Uterus (tissue), 4 donors: ENCODE data around the gene PLEKHH3. TPM values are rescaled to one million over a fixed set of nuclear protein-coding genes. Genes with fewer than 3 reads are reported as not detected.
A peak's percentile ranks its signal among the peaks of the same experiment; 100 is the strongest.

Experiments
- DNase-seq, 2 donors: peaks; one replicate each; pipeline ENCODE4 v3.0.0-alpha.2; 2019 to 2020
- H3K27ac ChIP-seq, 2 donors: fragments of 200-600 bp; sonication (generic); 1 replicate in 1 of 2; 2 replicates in 1 of 2; pipeline ENCODE4 v1.5.1; 2016 to 2018
- H3K27me3 ChIP-seq, 2 donors: fragments of 200-600 bp; sonication (generic); one replicate each; pipeline ENCODE4 v1.5.1; 2018 to 2019; ENCODE audit warnings: control low read depth in 1 of 2
- H3K36me3 ChIP-seq, 2 donors: fragments of 200-600 bp; sonication (generic); one replicate each; pipeline ENCODE4 v1.5.1; 2019; ENCODE audit warnings: control low read depth in 1 of 2
- H3K4me1 ChIP-seq, 2 donors: fragments of 200-600 bp; sonication (generic); one replicate each; pipeline ENCODE4 v1.5.1; 2018 to 2019; ENCODE audit warnings: control low read depth in 1 of 2
- H3K4me3 ChIP-seq, 2 donors: fragments of 200-600 bp; sonication (generic); 1 replicate in 1 of 2; 2 replicates in 1 of 2; pipeline ENCODE4 v1.5.1; 2018 to 2019; ENCODE audit warnings: mild to moderate bottlenecking in 1 of 2
- H3K9me3 ChIP-seq, 2 donors: fragments of 200-600 bp; sonication (generic); one replicate each; pipeline ENCODE4 v1.5.1; 2019; ENCODE audit warnings: control low read depth in 1 of 2
- POLR2A ChIP-seq, 2 donors: fragments of 450-650 bp; IDR thresholded peaks; one replicate each; pipeline ENCODE4 v1.6.1; 2016; ENCODE audit warnings: antibody characterized with exemption in 2 of 2, mild to moderate bottlenecking in 1 of 2, moderate library complexity in 1 of 2
- intact Hi-C: fragments of 100-400 bp; cut with DNase I; formaldehyde crosslinking; loops from one replicate; pipeline ENCODE4 v1.15.1; 2023; ENCODE audit warnings: low total_unique reads
- total RNA-seq, 4 donors: library from RNA; depleted of rRNA in 3 of 4; stranded (reverse); fragments of >200 nt in 3 of 4; gene quantifications; one replicate each; pipeline versions ENCODE4 v1.1.0 to v1.2.4, GENCODE V29; 2014 to 2023
- TF ChIP-seq, protein P1 (sequence below), 4 experiments: fragments of 200-600 bp in 2 of 4; fragments of 450-650 bp in 2 of 4; sonication (generic) in 2 of 4; IDR thresholded peaks; one replicate each; pipeline ENCODE4 v1.5.1; 2016 to 2019; ENCODE audit warnings: antibody characterized with exemption in 4 of 4, mild to moderate bottlenecking in 2 of 4, moderate library complexity in 1 of 4
- donor health status: DM: yes; HTN: yes; CAD: no.

The PLEKHH3 gene
- total RNA-seq, 4 donors from 2014 or later: 2.9 to 102 (median 19.2) TPM

DNA sequence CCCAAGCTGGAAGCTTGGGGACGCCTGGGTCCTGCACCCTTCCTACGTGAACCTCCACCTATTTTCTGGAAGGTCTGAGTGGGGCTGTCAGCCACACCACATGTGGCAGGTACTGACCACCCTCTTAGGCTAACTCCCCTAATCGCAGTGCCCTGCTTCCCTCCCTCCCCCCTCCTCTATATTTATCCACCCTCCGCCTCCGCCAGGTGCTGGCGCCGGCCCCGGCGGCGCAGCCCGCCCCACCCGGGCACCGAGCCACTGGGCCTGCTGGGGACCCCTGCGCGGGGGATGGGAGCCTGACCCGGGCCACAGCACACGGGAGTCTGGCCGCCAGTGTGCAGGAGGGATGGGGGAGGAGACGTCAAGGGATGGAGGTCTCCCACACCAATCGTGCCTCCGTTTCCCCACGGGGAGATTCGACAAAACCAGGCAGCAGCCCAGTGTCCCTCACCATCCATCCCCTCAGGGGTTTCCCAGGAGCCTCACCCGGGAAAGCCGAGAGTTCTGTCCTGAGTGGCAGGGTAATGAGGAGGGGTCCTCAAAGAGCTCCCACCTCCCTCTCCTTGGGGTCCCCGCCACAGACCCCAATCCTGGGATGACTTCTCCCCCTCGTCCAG lies 1.3 kb downstream of the PLEKHH3 start:
- Histone ChIP-seq H3K9me3 (no peaks in the 10 kb centered on the region), H3K4me1 (peaks cover 3 to 22% of the 10 kb centered on the region in 2 donors), H3K27ac (peak overlapping the region; percentile 89 to 92), H3K36me3 (no peaks in the 10 kb centered on the region), H3K27me3 (no peaks in the 10 kb centered on the region), H3K4me3 (peak overlapping the region; percentile 88 to 91)
- DNase-seq: peak in 1 of 2 donors; percentile 67
- TF ChIP-seq POLR2A (IDR thresholded peaks at IDR 0.05): no peak
- TF ChIP-seq, protein P1, sequence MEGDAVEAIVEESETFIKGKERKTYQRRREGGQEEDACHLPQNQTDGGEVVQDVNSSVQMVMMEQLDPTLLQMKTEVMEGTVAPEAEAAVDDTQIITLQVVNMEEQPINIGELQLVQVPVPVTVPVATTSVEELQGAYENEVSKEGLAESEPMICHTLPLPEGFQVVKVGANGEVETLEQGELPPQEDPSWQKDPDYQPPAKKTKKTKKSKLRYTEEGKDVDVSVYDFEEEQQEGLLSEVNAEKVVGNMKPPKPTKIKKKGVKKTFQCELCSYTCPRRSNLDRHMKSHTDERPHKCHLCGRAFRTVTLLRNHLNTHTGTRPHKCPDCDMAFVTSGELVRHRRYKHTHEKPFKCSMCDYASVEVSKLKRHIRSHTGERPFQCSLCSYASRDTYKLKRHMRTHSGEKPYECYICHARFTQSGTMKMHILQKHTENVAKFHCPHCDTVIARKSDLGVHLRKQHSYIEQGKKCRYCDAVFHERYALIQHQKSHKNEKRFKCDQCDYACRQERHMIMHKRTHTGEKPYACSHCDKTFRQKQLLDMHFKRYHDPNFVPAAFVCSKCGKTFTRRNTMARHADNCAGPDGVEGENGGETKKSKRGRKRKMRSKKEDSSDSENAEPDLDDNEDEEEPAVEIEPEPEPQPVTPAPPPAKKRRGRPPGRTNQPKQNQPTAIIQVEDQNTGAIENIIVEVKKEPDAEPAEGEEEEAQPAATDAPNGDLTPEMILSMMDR (IDR thresholded peaks at IDR 0.05): no peak
- intact Hi-C loops: loop anchor here (10.0 kb wide), 1 partner anchor 101 kb away; the partner anchor contains the start of gene PSMC3IP

DNA sequence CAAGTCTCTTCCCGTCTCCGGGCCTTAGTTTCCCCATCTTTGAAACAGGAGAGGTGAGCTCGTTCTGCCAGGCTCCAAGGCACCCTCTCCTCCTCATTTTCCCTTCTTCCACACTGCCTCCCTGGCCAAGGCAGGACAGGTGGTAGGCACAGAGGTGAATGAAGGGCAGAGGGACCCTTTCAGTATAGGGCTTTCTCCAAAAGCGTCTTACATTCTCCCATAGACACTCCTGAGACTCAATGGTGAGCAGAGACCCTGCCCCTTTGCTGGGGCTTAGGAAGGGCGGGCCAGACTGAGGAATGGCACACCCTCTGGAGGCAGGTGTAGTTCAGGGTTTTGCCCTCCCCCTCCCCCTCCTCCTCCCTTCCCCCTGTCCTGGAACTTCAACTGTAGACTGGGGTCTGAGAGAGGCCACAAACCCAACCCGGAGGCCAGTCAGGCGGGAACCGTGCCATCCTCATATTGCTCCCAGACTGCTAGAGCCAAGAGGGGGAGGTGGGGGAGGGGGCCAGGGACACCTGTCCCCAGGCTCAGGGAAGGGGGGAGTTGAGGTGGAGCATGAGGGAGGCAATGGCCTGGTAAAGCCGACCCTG lies 1.9 kb downstream of the PLEKHH3 start:
- peaks cover 3 to 22% of the 10 kb centered on the region in 2 donors for H3K4me1 ChIP-seq
- intact Hi-C loops: loop anchor here (10.0 kb wide), 1 partner anchor 100 kb away; the partner anchor contains the start of gene PSMC3IP

DNA sequence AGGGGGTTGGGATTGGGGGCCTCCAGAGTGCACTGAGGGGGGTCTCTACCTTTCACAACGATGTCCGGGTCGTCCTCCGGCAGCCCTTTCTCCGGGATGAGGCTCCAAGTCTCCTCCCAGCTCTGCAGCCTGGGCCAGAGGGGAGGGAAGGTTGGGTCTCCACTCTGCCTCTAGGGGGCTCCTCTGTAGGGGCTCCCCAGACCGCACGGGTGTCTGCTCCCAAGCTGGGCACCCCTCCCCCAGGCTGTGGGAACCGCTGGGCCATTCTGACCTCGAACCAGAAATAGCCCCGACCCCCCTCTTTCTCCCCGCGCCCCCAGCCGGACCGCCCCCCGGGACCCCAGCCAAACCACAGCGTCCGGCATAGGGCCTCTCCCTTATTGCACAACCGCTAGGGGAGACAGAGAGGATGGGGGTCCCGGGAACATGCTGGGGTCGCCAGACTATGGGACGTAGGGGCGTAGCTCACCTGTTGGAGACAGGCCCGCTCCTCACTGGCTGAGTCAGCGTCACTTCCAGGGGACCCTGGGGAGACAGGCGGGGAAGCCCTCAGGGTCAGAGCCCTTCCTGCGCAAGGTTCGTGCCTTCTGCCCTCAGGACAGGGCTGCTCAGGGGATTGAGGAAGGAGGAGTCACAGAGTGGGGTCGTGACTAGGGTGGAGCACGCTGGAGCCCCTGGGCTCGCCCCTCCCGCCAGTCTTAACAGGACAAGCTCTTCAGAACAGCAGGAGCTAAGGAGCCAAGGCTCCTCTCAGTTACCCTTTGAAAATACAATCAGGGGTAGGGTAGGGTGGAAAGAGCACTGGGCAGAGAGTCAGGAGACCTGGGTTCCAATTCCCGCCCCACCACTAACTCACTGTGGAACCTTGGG lies 2.7 kb downstream of the PLEKHH3 start:
- H3K36me3 ChIP-seq: no peaks in the 10 kb centered on the region
- peak; percentile 82 to 87 for DNase-seq
- H3K27ac ChIP-seq: peak overlapping the region; percentile 89 to 92
- peak overlapping the region; percentile 88 to 91 for H3K4me3 ChIP-seq
- no peaks in the 10 kb centered on the region for H3K27me3 ChIP-seq
- intact Hi-C loops: loop anchor here (10.0 kb wide), 1 partner anchor 99 kb away; the partner anchor contains the start of gene PSMC3IP
- no peaks in the 10 kb centered on the region for H3K9me3 ChIP-seq
- TF ChIP-seq, protein P1 (IDR thresholded peaks at IDR 0.05): peak; percentile 1 to 60 (median 32)
- no peak for TF ChIP-seq POLR2A (IDR thresholded peaks at IDR 0.05)
- H3K4me1 ChIP-seq: peaks cover 0 to 24% of the 10 kb centered on the region in 2 donors

More for the DNA sequence above, 1.9 kb downstream of the PLEKHH3 start:
- H3K27me3 ChIP-seq: no peaks in the 10 kb centered on the region
- H3K36me3 ChIP-seq: no peaks in the 10 kb centered on the region
- no peaks in the 10 kb centered on the region for H3K9me3 ChIP-seq
- H3K4me3 ChIP-seq: peak overlapping the region; percentile 88 to 91
- H3K27ac ChIP-seq: peak overlapping the region; percentile 89 to 92
- no peak for DNase-seq
- TF ChIP-seq, protein P1 (IDR thresholded peaks at IDR 0.05): no peak
- no peak for TF ChIP-seq POLR2A (IDR thresholded peaks at IDR 0.05)

DNA sequence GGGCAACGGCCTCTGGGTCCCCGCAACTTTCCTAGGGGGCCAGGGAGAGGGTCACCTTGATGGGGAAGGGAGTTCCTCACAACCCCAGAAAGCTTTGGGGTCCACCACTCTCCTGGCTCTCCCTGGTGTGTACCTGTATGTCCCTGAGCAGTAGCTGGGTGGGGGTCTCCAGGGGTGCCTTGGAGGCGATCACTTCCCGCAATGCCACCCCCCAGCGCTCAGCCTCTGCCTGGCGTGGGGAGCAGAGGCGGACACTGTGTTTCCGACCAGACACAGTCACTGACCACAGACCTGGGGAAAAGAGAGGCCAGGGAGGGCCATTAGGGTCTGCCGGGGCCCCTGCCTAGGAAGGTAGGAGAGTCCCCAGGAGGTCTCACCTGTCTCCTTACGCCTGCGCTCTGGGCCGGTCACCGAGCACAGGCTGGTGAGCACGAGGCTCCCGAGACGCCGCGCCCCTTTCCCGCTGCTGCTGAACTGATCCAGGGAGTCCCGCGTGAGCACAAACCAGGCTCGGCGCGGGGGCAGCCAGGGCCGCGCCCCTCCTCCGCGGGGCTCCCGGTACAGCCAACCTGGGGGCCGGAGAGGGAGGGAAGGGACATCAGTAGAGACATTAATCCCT lies 3.4 kb downstream of the PLEKHH3 start:
- no peaks in the 10 kb centered on the region for H3K9me3 ChIP-seq
- no peaks in the 10 kb centered on the region for H3K27me3 ChIP-seq
- peak overlapping the region; percentile 88 to 91 for H3K4me3 ChIP-seq
- peaks cover 0 to 24% of the 10 kb centered on the region in 2 donors for H3K4me1 ChIP-seq
- H3K27ac ChIP-seq: peak overlapping the region; percentile 89 to 92
- intact Hi-C loops: loop anchor here (10.0 kb wide), 1 partner anchor 99 kb away; the partner anchor contains the start of gene PSMC3IP
- H3K36me3 ChIP-seq: no peaks in the 10 kb centered on the region
- TF ChIP-seq, protein P1 (IDR thresholded peaks at IDR 0.05): no peak
- peak in 1 of 2 donors; percentile 62 for DNase-seq
